Left forelimb (tissue), 1 donor: ENCODE measurements around the gene GGPS1.
A peak's percentile ranks its signal among the peaks of the same experiment; 100 is the strongest.
"Not testable (repeated sequence)": the region's sequence is repeated elsewhere in the genome, so short reads cannot be mapped to it uniquely, and the experiment has no call there.

Experiments
- DNase-seq: peaks from one replicate; pipeline ENCODE4 v3.0.0-alpha.2; 2018; ENCODE audit warnings: low spot score

The GGPS1 gene

GRCh38 chr1:235328271-235329138 is at the start of gene GGPS1:
Gene GGPS1 (plus strand): TSS chr1:235328570. CDS start chr1:235335265, 6,695 bp downstream.
- DNase-seq, result peak; percentile 100

- no peak for DNase-seq
These were observed 49.5 kb upstream of the GGPS1 start for GRCh38 chr1:235278915-235279292.

DNA sequence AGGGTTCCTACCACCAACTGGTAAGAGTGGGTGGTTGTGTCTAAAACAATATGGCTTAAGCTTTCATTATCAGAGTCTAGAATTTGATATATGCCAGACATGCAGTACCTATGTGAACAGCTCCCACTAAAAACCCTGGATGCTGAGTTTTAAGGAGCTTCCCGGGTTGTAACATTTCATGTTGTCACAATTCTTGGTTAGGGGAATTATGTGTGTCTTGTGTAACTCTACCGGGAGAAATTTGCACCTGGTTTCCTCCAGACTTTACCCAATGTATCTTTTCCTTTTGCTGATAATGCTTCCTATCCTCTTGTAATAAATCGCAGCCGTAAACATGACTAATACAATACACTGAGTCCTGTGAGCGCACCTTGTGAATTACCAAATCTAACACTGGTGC is 48.7 kb upstream of the GGPS1 start:
- DNase-seq, result no peak

- DNase-seq, result no peak
These were observed 47.9 kb upstream of the GGPS1 start for GRCh38 chr1:235280467-235280866.

DNA sequence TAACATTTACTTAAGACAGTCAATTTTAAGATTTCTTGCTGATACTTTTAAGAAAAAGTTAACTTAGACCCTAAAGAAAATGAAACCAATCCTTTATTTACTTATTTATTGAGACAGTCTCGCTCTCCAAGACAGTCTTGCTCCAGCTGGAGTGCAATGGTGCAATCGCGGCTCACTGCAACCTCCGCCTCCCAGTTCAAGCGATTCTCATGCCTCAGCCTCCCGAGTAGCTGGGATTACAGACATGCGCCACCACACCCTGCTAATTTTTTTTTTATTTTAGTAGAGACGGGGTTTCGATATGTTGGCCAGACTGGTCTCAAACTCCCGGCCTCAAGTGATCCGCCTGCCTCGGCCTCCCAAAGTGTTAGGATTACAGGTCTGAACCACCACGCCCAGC is 44.7 kb upstream of the GGPS1 start:
- not testable (repeated sequence) for DNase-seq

- no peak for DNase-seq
These were observed 44.1 kb upstream of the GGPS1 start for GRCh38 chr1:235284231-235284769.

GRCh38 chr1:235286667-235287066 is 41.7 kb upstream of the GGPS1 start:
- no peak for DNase-seq

DNA sequence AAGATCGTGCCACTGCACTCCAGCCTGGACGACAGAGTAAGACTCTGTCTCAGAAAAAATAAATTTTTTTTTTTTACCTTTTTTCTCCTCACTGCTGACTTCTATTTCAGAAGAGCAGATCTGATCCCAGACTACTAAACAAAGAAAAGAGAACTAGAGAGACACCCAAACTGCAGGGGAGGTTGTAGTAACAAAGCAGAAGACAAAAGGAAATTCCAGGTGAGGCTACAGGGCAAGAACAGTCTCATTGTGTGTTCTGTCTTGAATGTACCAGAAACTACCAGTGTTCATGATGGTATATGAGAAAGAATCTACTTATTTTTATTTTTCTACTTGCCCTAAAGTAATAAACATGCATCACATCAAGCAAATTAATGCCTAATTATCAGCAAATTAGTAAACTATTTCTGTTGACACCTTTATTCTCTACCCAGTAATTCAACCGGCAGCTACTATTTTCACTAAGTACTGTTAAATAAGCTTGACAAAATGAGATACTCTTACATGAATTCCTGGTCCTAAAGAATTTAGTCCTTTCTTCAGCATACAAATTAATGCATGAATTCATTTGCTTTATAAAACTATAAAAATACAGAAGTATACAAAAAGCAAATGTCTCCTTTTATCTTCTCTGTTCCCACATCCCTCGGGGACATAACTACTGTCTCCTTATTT is 41.0 kb upstream of the GGPS1 start:
- DNase-seq, result no peak

- DNase-seq, result no peak
These were observed 38.3 kb upstream of the GGPS1 start for GRCh38 chr1:235289859-235290739.

GRCh38 chr1:235290740-235291502 is 37.4 kb upstream of the GGPS1 start:
- DNase-seq, result no peak

DNA sequence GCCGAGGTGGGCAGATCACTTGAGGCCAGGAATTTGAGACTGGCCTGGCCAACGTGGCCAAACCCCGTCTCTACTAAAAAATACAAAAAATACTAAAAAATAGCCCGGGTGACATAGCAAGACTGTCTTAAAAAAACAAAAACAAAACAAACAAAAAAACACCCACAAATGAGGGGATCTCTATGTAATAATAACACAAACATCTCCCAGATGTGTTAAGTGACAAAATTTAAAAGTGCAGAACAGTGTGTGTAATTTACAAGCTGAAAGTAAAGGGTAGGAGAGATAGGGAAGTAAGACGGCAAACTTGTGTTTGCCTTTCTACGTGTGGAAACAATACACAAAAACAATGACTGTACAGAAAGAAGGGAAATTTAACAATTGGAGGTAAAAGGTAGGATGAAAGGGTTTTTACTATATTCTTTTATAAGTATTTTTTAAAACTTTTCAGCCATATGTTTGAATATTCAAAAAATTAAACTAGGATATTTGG is 36.7 kb upstream of the GGPS1 start:
- no peak for DNase-seq

DNA sequence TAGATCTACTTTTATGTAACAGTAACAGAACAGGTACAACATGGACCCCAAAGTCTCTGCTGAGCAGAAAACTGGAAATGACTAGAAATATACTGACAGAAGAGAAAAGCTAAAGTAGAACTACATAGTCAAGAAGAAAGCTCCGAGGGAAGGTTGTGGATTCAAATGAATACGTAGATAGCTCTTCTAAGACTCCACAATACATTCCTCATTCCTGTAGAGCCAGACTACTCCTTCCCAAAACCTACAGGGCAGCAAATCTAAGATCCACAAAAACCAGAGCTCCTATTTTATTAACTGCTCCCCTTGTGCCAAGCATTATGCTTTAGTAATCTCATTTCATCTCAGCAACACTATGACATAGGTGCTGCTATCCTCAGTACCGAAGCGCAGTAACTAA is 35.6 kb upstream of the GGPS1 start:
- no peak for DNase-seq

DNA sequence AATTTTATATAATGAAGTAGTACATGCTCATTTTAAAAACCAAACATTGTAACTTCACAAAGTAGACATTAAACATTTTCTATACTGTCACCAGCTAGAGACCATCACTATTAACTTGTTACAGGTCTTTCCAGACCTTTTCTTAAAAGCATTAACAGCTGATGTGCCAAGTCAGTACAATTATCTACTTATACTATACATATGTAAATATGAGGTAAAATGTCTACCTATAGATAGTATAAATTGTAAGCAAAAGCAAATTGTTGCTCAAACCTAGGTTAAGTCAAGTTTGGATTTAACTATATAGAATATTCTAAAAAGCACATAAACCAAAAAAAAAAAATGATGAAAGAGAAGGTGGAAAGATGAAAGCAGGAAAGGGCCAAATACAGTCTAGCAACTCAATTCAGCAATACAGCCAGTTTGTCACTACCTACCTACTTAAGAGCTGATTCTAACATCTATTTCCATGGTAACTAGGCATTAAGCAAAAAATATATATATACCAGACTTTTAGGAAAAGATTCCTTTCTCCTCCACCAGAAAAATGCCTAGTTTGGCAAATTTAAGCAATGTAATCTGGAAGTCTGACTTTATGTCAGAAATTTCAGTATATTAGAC is 34.9 kb upstream of the GGPS1 start:
- no peak for DNase-seq

DNA sequence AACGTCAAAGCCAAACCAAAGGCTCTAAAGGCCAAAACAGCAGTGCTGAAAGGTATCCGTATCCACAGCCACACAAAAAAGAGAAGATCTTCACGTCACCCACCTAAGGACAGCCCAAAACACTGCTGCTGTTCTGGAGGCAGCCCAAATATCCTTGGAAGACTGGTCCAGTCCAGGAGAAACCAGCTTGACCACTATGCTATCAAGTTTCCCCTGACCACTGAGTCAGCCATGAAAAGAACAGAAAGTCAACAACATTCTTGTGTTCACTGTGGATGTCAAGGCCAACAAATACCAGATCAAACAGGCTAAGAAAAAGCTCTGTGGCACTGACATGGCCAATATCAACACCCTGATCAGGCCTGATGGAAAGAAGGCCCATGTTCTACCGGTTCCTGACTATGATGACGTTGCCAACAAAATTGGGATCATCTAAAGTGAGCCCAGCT is 32.4 kb upstream of the GGPS1 start:
- no peak for DNase-seq

DNA sequence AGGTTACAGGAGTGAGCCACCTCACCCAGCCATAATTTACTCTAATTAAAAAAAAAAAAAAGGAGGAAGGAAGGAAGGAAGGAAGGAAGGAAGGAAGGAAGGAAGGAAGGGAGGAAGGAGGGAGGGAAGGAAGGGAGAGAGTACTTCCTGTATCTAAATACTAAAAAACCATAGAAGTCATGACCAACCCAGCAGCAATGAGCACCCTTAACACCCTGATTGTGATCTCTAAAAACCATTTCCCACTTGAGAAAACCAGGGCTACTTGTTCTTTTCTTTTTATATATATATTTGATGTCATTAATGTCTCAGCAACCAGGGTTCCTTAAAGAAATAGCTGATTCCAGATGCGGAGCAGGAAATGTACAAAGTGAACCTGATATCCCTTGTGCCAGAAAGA is 31.6 kb upstream of the GGPS1 start:
- DNase-seq, result no peak

- DNase-seq, result no peak
These were observed 30.8 kb upstream of the GGPS1 start for GRCh38 chr1:235297579-235297978.

DNA sequence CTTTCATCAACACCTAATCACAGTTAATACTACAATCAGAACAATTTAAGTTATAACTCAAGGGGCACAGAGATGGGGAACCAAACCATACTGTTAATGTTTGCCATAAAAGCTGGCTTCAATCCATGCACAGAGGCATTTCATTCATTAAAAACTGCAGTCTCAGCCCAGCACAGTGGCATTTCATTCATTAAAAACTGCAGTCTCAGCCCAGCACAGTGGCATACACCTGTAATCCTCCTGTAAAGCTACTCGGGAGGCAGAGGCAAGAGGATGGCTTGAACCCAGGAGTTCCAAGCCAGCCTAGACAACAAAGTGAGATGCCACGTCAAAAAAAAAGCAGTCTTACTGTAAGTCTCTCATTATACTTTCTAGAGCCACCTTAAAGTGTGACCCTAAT is 29.6 kb upstream of the GGPS1 start:
- no peak for DNase-seq

DNA sequence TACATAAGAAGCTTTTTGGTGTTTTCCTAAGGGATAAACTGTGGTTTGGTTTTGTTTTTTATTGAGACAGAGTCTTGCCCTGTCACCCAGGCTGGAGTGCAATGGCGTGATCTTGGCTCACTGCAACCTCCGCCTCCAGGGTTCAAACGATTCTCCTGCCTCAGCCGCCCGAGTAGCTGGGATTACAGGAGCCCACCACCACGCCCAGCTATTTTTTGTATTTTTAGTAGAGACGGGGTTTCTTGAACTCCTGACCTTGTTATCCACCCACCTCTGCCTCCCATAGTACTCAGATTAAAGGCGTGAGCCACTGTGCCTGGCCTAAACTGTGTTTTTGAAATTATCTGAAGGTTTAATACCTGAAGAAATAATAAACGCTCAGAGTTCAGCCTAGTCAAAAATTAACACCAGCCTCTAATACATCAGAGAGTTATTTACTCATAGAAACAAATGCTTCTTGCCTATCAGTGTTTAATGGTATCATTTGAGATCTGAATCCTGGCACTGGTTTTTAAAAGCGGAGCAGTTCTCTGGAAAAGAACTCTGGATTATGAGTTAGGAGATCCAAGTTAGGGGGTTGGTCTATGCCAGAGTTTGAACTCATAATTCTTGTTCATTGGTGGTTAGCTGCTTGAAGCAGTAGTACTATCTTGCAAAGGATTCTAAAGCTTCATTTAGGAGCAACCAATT is 29.1 kb upstream of the GGPS1 start:
- DNase-seq, result no peak

DNA sequence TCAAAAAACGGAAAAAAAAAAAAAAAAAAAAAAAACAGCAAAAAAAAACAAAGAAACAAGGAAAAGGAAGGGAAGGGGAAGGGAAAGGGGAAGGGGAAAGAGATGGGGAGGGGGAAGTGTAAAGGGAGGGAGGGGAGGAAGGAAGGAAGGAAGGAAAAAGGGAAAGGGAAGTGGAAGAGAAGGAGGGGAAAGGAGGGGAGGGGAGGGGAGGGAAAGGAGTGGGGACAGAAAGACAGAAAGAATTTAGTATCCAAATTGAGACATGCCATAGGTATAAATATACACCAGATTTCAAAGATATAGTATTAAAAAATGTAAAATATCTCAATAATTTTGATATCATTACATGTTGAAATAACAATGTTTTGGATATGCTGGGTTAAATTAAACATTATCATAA is 26.2 kb upstream of the GGPS1 start:
- no peak for DNase-seq
